GM19463 (cell line): ENCODE results near the gene VAV2.
A peak's percentile ranks its signal among the peaks of the same experiment; 100 is the strongest.
"Not testable (repeated sequence)": the region's sequence is repeated elsewhere in the genome, so short reads cannot be mapped to it uniquely, and the experiment has no call there.

Experiments
- ATAC-seq: cut with Tn5 transposase; IDR thresholded peaks from one replicate; pipeline ENCODE4 v1.9.1; 2021; ENCODE audit warnings: mild to moderate bottlenecking, moderate library complexity; ENCODE audit not compliant: unreplicated experiment

The VAV2 gene

GRCh38 chr9:133759146-133759900 is 232.8 kb downstream of the VAV2 start:
- ATAC-seq, result no peak

GRCh38 chr9:133758228-133758627 is 233.9 kb downstream of the VAV2 start:
- ATAC-seq, result no peak

- no peak for ATAC-seq
These were observed 237.4 kb downstream of the VAV2 start for GRCh38 chr9:133754688-133755227.

- ATAC-seq, result no peak
These were observed 237.9 kb downstream of the VAV2 start for GRCh38 chr9:133754187-133754586.

- no peak for ATAC-seq
These were observed 239.2 kb downstream of the VAV2 start for GRCh38 chr9:133752739-133753446.

GRCh38 chr9:133750982-133751649 is 241.0 kb downstream of the VAV2 start:
- ATAC-seq, result no peak

GRCh38 chr9:133747309-133747708 is 244.8 kb downstream of the VAV2 start:
- no peak for ATAC-seq

- not testable (repeated sequence) for ATAC-seq
These were observed 247.6 kb downstream of the VAV2 start for GRCh38 chr9:133744528-133744927.

GRCh38 chr9:133742849-133743444 is 249.2 kb downstream of the VAV2 start:
- no peak for ATAC-seq

- no peak for ATAC-seq
These were observed 249.9 kb downstream of the VAV2 start for GRCh38 chr9:133742251-133742650.

- no peak for ATAC-seq
These were observed 250.4 kb downstream of the VAV2 start for GRCh38 chr9:133741716-133742115.

- ATAC-seq, result no peak
These were observed 251.2 kb downstream of the VAV2 start for GRCh38 chr9:133740911-133741310.

- no peak for ATAC-seq
These were observed 252.5 kb downstream of the VAV2 start for GRCh38 chr9:133739408-133740280.

- no peak for ATAC-seq
These were observed 253.4 kb downstream of the VAV2 start for GRCh38 chr9:133738640-133739225.

GRCh38 chr9:133737774-133738639 is 254.1 kb downstream of the VAV2 start, which contains the start of gene SARDH:
Gene SARDH, minus strand, starts transcription at chr9:133738352. Its CDS starts 4,179 bp downstream, at chr9:133734173.
- ATAC-seq, result peak; percentile 55

- no peak for ATAC-seq
These were observed 254.9 kb downstream of the VAV2 start for GRCh38 chr9:133737071-133737773.

- no peak for ATAC-seq
These were observed 256.2 kb downstream of the VAV2 start for GRCh38 chr9:133735931-133736330.

GRCh38 chr9:133735415-133735775 is 256.7 kb downstream of the VAV2 start:
- no peak for ATAC-seq
